NOMO-1 (cell line): Measurements from ENCODE around the gene MAPKAP1.

Experiments used
- DNase-seq, 2 experiments: peaks; one replicate each; lab custom pipeline; 2025; ENCODE audit not compliant: unreplicated experiment in 2 of 2; lab: John Stamatoyannopoulos, UW

The MAPKAP1 gene

GRCh38 chr9:125493881-125494652 is 212.9 kb downstream of the MAPKAP1 start:
- no peak for DNase-seq

- DNase-seq: no peak
These were observed 213.6 kb downstream of the MAPKAP1 start for GRCh38 chr9:125493384-125493783.

- DNase-seq: no peak
These were observed 214.3 kb downstream of the MAPKAP1 start for GRCh38 chr9:125492719-125493118.

GRCh38 chr9:125487842-125488241 is 219.2 kb downstream of the MAPKAP1 start:
- DNase-seq: no peak

GRCh38 chr9:125486576-125486975 is 220.4 kb downstream of the MAPKAP1 start:
- DNase-seq: no peak

GRCh38 chr9:125486152-125486508 is 220.9 kb downstream of the MAPKAP1 start:
- DNase-seq: no peak

- no peak for DNase-seq
These were observed 221.4 kb downstream of the MAPKAP1 start for GRCh38 chr9:125485471-125486151.

GRCh38 chr9:125484350-125485282 is 222.4 kb downstream of the MAPKAP1 start:
- DNase-seq: no peak

- DNase-seq: no peak
These were observed 223.3 kb downstream of the MAPKAP1 start for GRCh38 chr9:125483697-125484096.

- no peak for DNase-seq
These were observed 227.0 kb downstream of the MAPKAP1 start for GRCh38 chr9:125479846-125480615.

GRCh38 chr9:125477089-125477544 is 229.9 kb downstream of the MAPKAP1 start:
- DNase-seq: no peak

GRCh38 chr9:125476645-125477044 is 230.4 kb downstream of the MAPKAP1 start:
- DNase-seq: no peak

- DNase-seq: no peak
These were observed 231.6 kb downstream of the MAPKAP1 start for GRCh38 chr9:125475385-125475784.

GRCh38 chr9:125472926-125473701 is 233.9 kb downstream of the MAPKAP1 start:
- no peak for DNase-seq

- no peak for DNase-seq
These were observed 234.5 kb downstream of the MAPKAP1 start for GRCh38 chr9:125472562-125472925.

- DNase-seq: no peak
These were observed 236.0 kb downstream of the MAPKAP1 start for GRCh38 chr9:125470767-125471580.

GRCh38 chr9:125470189-125470588 is 236.8 kb downstream of the MAPKAP1 start:
- no peak for DNase-seq

- DNase-seq: no peak
These were observed 238.4 kb downstream of the MAPKAP1 start for GRCh38 chr9:125468646-125469045.
